GM18873 (cell line): Measurements from ENCODE around the gene ZNF592.
"Not testable (repeated sequence)": the region's sequence is repeated elsewhere in the genome, so short reads cannot be mapped to it uniquely, and the experiment has no call there.

Experiments
- ATAC-seq: cut with Tn5 transposase; IDR thresholded peaks from one replicate; pipeline ENCODE4 v1.9.1; 2021; ENCODE audit warnings: mild to moderate bottlenecking, moderate library complexity, moderate number of reproducible peaks; ENCODE audit not compliant: unreplicated experiment, low FRiP score

Gene ZNF592

GRCh38 chr15:84842781-84843180 is 94.4 kb downstream of the ZNF592 start:
- no peak for ATAC-seq

GRCh38 chr15:84844964-84845363 is 96.6 kb downstream of the ZNF592 start:
- ATAC-seq: no peak

DNA sequence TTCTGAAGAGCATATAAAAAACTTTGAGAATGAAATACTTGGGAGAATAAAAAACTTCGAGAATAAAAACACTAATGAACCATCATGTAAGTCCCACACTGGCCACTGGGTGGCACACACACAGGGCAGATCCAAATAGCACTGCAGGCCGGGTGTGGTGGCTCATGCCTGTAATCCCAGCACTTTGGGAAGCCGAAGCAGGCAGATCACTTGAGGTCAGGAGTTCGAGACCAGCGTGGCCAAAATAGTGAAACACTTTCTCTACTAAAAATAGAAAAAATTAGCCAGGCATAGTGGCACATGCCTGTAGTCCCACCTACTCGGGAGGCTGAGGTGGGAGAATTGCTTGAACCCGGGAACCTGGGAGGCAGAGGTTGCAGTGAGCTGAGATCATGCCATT is 97.2 kb downstream of the ZNF592 start:
- ATAC-seq: not testable (repeated sequence)

- no peak for ATAC-seq
Measured at GRCh38 chr15:84846269-84846668, 97.9 kb downstream of the ZNF592 start.

DNA sequence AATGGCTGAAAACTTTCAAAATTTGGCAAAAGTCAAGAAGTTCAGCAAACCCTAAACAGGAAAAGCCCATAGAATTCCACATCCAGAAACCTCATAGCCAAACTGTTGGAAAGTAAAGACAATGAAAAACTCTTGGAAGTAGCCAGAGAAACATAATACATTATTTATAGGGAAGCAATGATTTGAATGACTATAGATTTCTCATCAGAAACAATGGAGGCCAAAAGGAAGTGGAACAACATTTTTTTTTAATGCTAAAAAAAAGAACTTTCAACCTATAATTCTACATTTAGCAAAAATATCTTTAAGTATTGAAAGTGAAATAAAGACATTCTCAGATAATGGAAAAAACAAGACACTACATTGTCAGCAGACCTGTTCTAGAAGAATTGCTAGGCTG is 99.0 kb downstream of the ZNF592 start:
- no peak for ATAC-seq

DNA sequence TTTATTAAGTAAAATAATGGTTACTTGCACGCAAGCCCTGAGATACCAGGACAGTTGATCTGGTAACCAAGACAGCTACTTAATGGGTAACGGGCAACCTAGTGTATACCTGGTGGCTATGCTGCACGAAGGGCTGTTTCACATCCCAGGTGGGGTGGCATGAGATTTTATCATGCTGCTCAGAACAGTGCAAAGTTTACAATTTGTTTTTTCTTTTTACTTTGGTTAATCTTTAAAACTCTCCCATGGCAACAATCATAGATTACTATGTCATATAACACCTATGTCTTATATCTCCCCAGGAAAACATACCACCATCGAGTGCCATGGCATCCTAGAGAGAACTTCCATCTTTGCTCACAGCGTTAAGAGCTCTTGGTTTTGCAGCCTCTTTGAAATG is 103.8 kb downstream of the ZNF592 start:
- ATAC-seq: no peak

DNA sequence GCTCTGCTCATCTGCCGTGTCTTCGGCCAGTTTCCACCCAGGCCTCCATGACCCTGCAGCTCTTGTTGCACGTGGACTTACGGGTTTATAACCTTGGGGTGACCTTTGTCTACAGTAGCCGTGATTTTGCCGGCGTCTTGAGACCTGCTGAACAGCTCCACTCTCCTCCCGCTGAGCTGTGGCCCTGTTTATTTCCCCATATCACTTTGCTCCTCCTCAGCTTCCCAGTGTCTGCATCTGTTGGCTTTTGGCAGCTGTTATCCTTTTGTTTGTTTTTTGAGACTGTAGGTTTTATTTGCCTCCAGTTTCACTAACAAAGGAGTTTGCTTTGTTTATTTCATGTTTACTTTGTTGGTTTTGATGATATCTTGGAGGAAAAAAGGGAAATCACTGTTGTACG is 106.7 kb downstream of the ZNF592 start:
- ATAC-seq: no peak

DNA sequence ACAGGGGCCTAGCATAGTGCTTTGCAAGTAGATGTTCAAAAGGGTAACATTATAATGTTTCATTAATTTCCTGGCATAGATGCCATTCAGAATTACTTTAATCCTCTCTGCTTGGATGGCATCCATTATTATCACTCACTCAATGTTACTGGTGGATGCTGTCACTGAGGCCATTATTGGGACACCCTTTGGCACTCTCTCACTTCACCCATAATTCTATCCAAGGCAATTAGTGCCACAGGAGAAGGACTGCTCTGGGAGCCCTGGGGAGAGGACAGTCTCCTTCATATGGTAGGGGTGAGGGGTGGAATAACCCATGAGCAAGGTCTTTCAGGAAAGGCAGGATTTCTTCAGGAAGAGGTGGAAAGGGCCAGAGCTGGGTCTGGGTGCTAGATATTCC is 107.4 kb downstream of the ZNF592 start:
- ATAC-seq: no peak
